Heart right ventricle (tissue), 16 donors: Measurements from ENCODE around the gene SFRP5. TPM values are rescaled to one million over a fixed set of nuclear protein-coding genes. Genes with fewer than 3 reads are reported as not detected.
A peak's percentile ranks its signal among the peaks of the same experiment; 100 is the strongest.

Experiments
- ATAC-seq, 8 donors: fragments of 200-7000 bp; cut with Tn5 transposase; one replicate each; pipeline ENCODE4 v1.9.1; 2020; ENCODE audit warnings: mild to moderate bottlenecking in 8 of 8, moderate library complexity in 8 of 8, moderate number of reproducible peaks in 1 of 8
- DNase-seq, 2 donors: peaks; one replicate each; pipeline ENCODE4 v3.0.0-alpha.2; 2020
- H3K27ac ChIP-seq, 10 donors: fragments of 200-600 bp; sonication (generic) in 2 of 10; one replicate each; pipeline versions ENCODE4 v1.5.0 to v1.8.0; 2020 to 2022; ENCODE audit warnings: mild to moderate bottlenecking in 3 of 10
- H3K27me3 ChIP-seq, 7 donors: fragments of 200-600 bp; one replicate each; pipeline ENCODE4 v1.8.0; 2021 to 2022; ENCODE audit warnings: mild to moderate bottlenecking in 2 of 7
- H3K36me3 ChIP-seq, 9 donors: fragments of 200-600 bp; sonication (generic) in 1 of 9; one replicate each; pipeline versions ENCODE4 v1.5.0 to v1.8.0; 2020 to 2022; ENCODE audit warnings: mild to moderate bottlenecking in 2 of 9
- H3K4me1 ChIP-seq, 9 donors: fragments of 200-600 bp; sonication (generic) in 1 of 9; one replicate each; pipeline versions ENCODE4 v1.5.0 to v1.8.0; 2020 to 2022; ENCODE audit warnings: mild to moderate bottlenecking in 4 of 9
- H3K4me3 ChIP-seq, 10 donors: fragments of 200-600 bp; sonication (generic) in 2 of 10; one replicate each; pipeline versions ENCODE4 v1.5.0 to v1.8.0; 2020 to 2022; ENCODE audit warnings: mild to moderate bottlenecking in 7 of 10, moderate library complexity in 2 of 10
- H3K9me3 ChIP-seq, 11 donors: fragments of 200-600 bp in 10 of 11; sonication (generic) in 2 of 11; one replicate each; pipeline versions ENCODE4 v1.5.0 to v1.8.0; 2013 to 2022; ENCODE audit warnings: mild to moderate bottlenecking in 2 of 11, control low read depth in 1 of 11, moderate library complexity in 1 of 11
- CTCF ChIP-seq, 9 donors: fragments of 200-600 bp; sonication (generic) in 2 of 9; IDR thresholded peaks; one replicate each; pipeline versions ENCODE4 v1.5.0 to v1.8.0; 2021 to 2022; ENCODE audit warnings: antibody characterized with exemption in 9 of 9, mild to moderate bottlenecking in 5 of 9, moderate library complexity in 1 of 9
- WGBS, 2 donors: extraction: QIAGEN DNeasy Blood & Tissue Kit; methylation state at CpG; one replicate each; pipeline ENCODE4 v1.1.7; 2013; ENCODE audit warnings: inconsistent platforms in 1 of 2; 5-methylcytosine and 5-hydroxymethylcytosine counted together
- intact Hi-C, 10 donors: fragments of 100-400 bp; cut with DNase I; formaldehyde crosslinking; loops; one replicate each; pipeline versions ENCODE4 v1.11.1 to v1.14.2; 2022
- polyA plus RNA-seq, 2 donors: library from polyadenylated mRNA; stranded (reverse); fragments of 200-250 nt; gene quantifications; one replicate each; pipeline ENCODE4 v1.2.3, GENCODE V29; 2013
- total RNA-seq, 10 donors: library from RNA; stranded (reverse); fragmentation: NEBNext Ultra II Directional in 3 of 10; extraction: Animal tissue kit (Norgen Biotek cat#: 25700) in 3 of 10; gene quantifications; one replicate each; pipeline versions ENCODE4 v1.2.1 to v1.2.4, GENCODE V29; 2021 to 2023
- donor health status: Arrhythmogenic right ventricular cardiomyopathy.
- donor health status: ischemic (EF 13 %, LVEDD 7.1; RV severe dilation, severe dysfunction).
- donor health status: healthy with polysubstance abuse.
- donor health status: DM: no; HTN: yes; CAD: no.
- donor health status: DM: no; HTN: no; CAD: no.
- donor health status: ischemic (EF 25% LVEDD 6.9; RV normal size, moderate dysfunction).
- donor health status: ischemic (EF 25% LVEDD 5.7; RV mildly dilated, moderate dysfunction).
- donor health status: healthy.
- donor health status: DM: yes; HTN: yes; CAD: no.
- donor health status: Ischemic cardiomyopathy.
- donor health status: ischemic (EF 35%, LVEDD 5.7; RV mildly dilated, moderate dysfunction).
- donor health status: nonischemic (EF 11% LVEDD 7.7; RV severe dilation, severe dysfunction).
- donor health status: DM: yes; HTN: yes; CAD: no.
- donor health status: PGD.
- donor health status: ischemic (EF 29% LVEDD 5.4; RV normal size, mild dysfunction).
- donor health status: nonischemic (EF 23%, LVEDD 6.1; RV moderate dilation, normal function).

The SFRP5 gene
- total and polyA plus RNA-seq, 12 donors, result 0.19 to 4.3 (median 1.0) TPM; not detected in 2

- intact Hi-C loops, result no loop called here
- ATAC-seq (no peak), DNase-seq (no peak)
- Histone ChIP-seq H3K9me3 (no peaks in the 10 kb centered on the region), H3K27me3 (no peaks in the 10 kb centered on the region), H3K4me3 (no peak overlapping the region), H3K27ac (no peak overlapping the region), H3K4me1 (peaks cover 3 to 57% (median 30%) of the 10 kb centered on the region in 9 donors), H3K36me3 (peaks cover 0 to 71% (median 15%) of the 10 kb centered on the region in 9 donors)
- 81 to 82% methylated on average over 2 of the region's 2 CpGs for WGBS, 2 donors
- no peak for TF ChIP-seq CTCF (IDR thresholded peaks at IDR 0.05)
Measured at GRCh38 chr10:97740613-97741012, 31.2 kb downstream of the SFRP5 start.

GRCh38 chr10:97738616-97739015, 33.2 kb downstream of the SFRP5 start:
- no peak overlapping the region for H3K27ac ChIP-seq
- DNase-seq (no peak), ATAC-seq (no peak)
- H3K9me3 ChIP-seq, result no peaks in the 10 kb centered on the region
- peaks cover 0 to 51% (median 6%) of the 10 kb centered on the region in 9 donors for H3K36me3 ChIP-seq
- intact Hi-C loops, result loop anchor here in 3 of 10 donors (5.0 kb wide), 2 partner anchors 51 to 336 kb away; partner anchors contain the start of genes AVPI1 (in 2 of the 3) and RRP12 (in 1 of the 3)
- TF ChIP-seq CTCF (IDR thresholded peaks at IDR 0.05), result no peak
- H3K4me3 ChIP-seq, result peak overlapping the region in 2 of 10 donors; percentile 94 to 95
- H3K4me1 ChIP-seq, result peaks cover 3 to 47% (median 28%) of the 10 kb centered on the region in 9 donors
- no peaks in the 10 kb centered on the region for H3K27me3 ChIP-seq
- 90 to 93% methylated on average over 4 of the region's 4 CpGs for WGBS, 2 donors

- peak overlapping the region in 7 of 10 donors; percentile 91 to 96 (median 95) for H3K27ac ChIP-seq
- peak overlapping the region; percentile 65 to 99 (median 93) for H3K4me3 ChIP-seq
- WGBS, 2 donors, result 26% methylated on average over 14 of the region's 14 CpGs
- peaks cover 0 to 43% (median 6%) of the 10 kb centered on the region in 9 donors for H3K36me3 ChIP-seq
- no peaks in the 10 kb centered on the region for H3K9me3 ChIP-seq
- no peak for DNase-seq
- no peak for TF ChIP-seq CTCF (IDR thresholded peaks at IDR 0.05)
- intact Hi-C loops, result loop anchor here in 3 of 10 donors (2.0 to 5.0 kb wide), 3 partner anchors 51 to 336 kb away; partner anchors contain the start of genes AVPI1 (in 3 of the 3) and RRP12 (in 1 of the 3)
- peak in 2 of 8 donors; percentile 6 to 19 for ATAC-seq
- H3K27me3 ChIP-seq, result no peaks in the 10 kb centered on the region
- peaks cover 3 to 39% (median 21%) of the 10 kb centered on the region in 9 donors for H3K4me1 ChIP-seq
Measured at GRCh38 chr10:97737770-97738265, 34.0 kb downstream of the SFRP5 start.

GRCh38 chr10:97736902-97737769, 34.7 kb downstream of the SFRP5 start, which contains the start of gene ZFYVE27:
Gene ZFYVE27 (plus strand): TSS chr10:97737128. CDS start chr10:97738478, 1,350 bp downstream.
- 0% methylated on average over 70 to 72 of the region's 72 CpGs for WGBS, 2 donors
- peak; percentile 97 to 99 (median 98) for ATAC-seq
- H3K36me3 ChIP-seq, result peaks cover 0 to 38% (median 6%) of the 10 kb centered on the region in 9 donors
- H3K4me1 ChIP-seq, result peaks cover 3 to 33% (median 18%) of the 10 kb centered on the region in 9 donors
- intact Hi-C loops, result loop anchor here in 3 of 10 donors (2.0 to 5.0 kb wide), 3 partner anchors 50 to 335 kb away; partner anchors contain the start of genes AVPI1 (in 3 of the 3) and RRP12 (in 1 of the 3)
- no peaks in the 10 kb centered on the region for H3K9me3 ChIP-seq
- peak; percentile 96 to 98 for DNase-seq
- no peak for TF ChIP-seq CTCF (IDR thresholded peaks at IDR 0.05)
- H3K4me3 ChIP-seq, result peak within 1 kb of the TSS; percentile 65 to 99 (median 93)
- peak within 1 kb of the TSS; percentile 49 to 96 (median 94) for H3K27ac ChIP-seq
- no peaks in the 10 kb centered on the region for H3K27me3 ChIP-seq
